HepG2 (cell line): Measurements from ENCODE around the gene FAM78A. TPM values are rescaled to one million over a fixed set of nuclear protein-coding genes. Genes with fewer than 3 reads are reported as not detected.
A peak's percentile ranks its signal among the peaks of the same experiment; 100 is the strongest.

Source experiments
- ATAC-seq: fragments of 200-7000 bp; cut with Tn5 transposase; 3 replicates; pipeline ENCODE4 v1.9.1; 2020; ENCODE audit warnings: mild to moderate bottlenecking, moderate library complexity
- BruUV-seq: library from RNA; stranded (reverse); fragments of 400-500 nt; replicated peaks from 2 replicates; lab custom pipeline; 2021; lab: Mats Ljungman, UMichigan
- CTCF ChIA-PET: fragments of 300-600 bp; formaldehyde crosslinking; extraction: SDS; loops from one replicate; lab custom pipeline; 2021; ENCODE audit warnings: low total read pairs, inconsistent platforms, low intra/inter-chr PET ratio; lab: Yijun Ruan, JAX
- POLR2A ChIA-PET: fragments of 350-600 bp; sonication (Branson Sonifier 250); formaldehyde crosslinking; loops from one replicate; lab custom pipeline; 2020; ENCODE audit warnings: antibody characterized with exemption, inconsistent platforms; lab: Yijun Ruan, JAX
- DNase-seq: peaks from one replicate; pipeline ENCODE4 v3.0.0-alpha.2; 2015; ENCODE audit warnings: low spot score
- FAIRE-seq: peaks from 3 replicates; lab custom pipeline; 2011; peaks lifted over from hg19 to GRCh38; lab: Jason Lieb, UNC
- H2AFZ ChIP-seq: one replicate; pipeline ENCODE4 v1.6.1; 2011; ENCODE audit warnings: low read length, inconsistent platforms
- H3K27ac ChIP-seq: fragments of 300-600 bp; 3 replicates; pipeline ENCODE4 v1.8.0; 2011; ENCODE audit warnings: mixed run types, mild to moderate bottlenecking, mixed read lengths, low read length, inconsistent platforms; ENCODE audit not compliant: insufficient read depth; ENCODE audit errors: extremely low read length
- H3K27me3 ChIP-seq, 2 experiments: fragments of 200-600 bp in 1 of 2; 2 replicates in 1 of 2; 3 replicates in 1 of 2; pipeline versions ENCODE4 v1.6.0 to v1.8.0; 2011; ENCODE audit warnings: low read length in 2 of 2, mild to moderate bottlenecking in 2 of 2, moderate library complexity in 2 of 2, inconsistent platforms in 1 of 2; ENCODE audit not compliant: insufficient read depth in 2 of 2, control insufficient read depth in 1 of 2
- H3K36me3 ChIP-seq, 2 experiments: fragments of 200-600 bp in 1 of 2; replicated peaks in 1 of 2; 2 replicates in 1 of 2; 3 replicates in 1 of 2; pipeline versions ENCODE4 v1.5.1 to v1.8.0; 2011; ENCODE audit warnings: low read length in 2 of 2, inconsistent platforms in 1 of 2; ENCODE audit not compliant: insufficient read depth in 2 of 2, control insufficient read depth in 1 of 2
- H3K4me1 ChIP-seq: 2 replicates; pipeline ENCODE4 v1.5.1; 2012; ENCODE audit warnings: low read length, inconsistent platforms; ENCODE audit not compliant: insufficient read depth
- H3K4me2 ChIP-seq: 2 replicates; pipeline ENCODE4 v1.6.0; 2011; ENCODE audit warnings: low read depth, low read length, inconsistent platforms
- H3K4me3 ChIP-seq, 3 experiments: fragments of 200-600 bp in 1 of 3; sonication (generic), shearing (Covaris generic) in 1 of 3; replicated peaks in 1 of 3; 2 replicates each; pipeline ENCODE4 v1.5.1; 2011 to 2016; ENCODE audit warnings: low read length in 3 of 3, inconsistent platforms in 2 of 3, low read depth in 2 of 3, mild to moderate bottlenecking in 2 of 3, control low read depth in 1 of 3, mixed read lengths in 1 of 3; ENCODE audit not compliant: insufficient read depth in 1 of 3
- H3K79me2 ChIP-seq: one replicate; pipeline ENCODE4 v1.6.1; 2011; ENCODE audit warnings: low read length, inconsistent platforms; ENCODE audit not compliant: insufficient read depth
- H3K9ac ChIP-seq: 2 replicates; pipeline ENCODE4 v1.6.0; 2011; ENCODE audit warnings: mild to moderate bottlenecking, low read depth, low read length, inconsistent platforms; ENCODE audit not compliant: insufficient read depth
- H3K9me3 ChIP-seq: 2 replicates; pipeline ENCODE4 v1.5.1; 2012; ENCODE audit warnings: mild to moderate bottlenecking, low read length
- H4K20me1 ChIP-seq: 2 replicates; pipeline ENCODE4 v1.6.0; 2011; ENCODE audit warnings: inconsistent platforms, mild to moderate bottlenecking, low read length, moderate library complexity; ENCODE audit not compliant: insufficient read depth
- NAIF1 ChIP-seq: sonication (generic); formaldehyde crosslinking; IDR thresholded peaks from 2 replicates; pipeline ENCODE4 v1.5.0; 2020; ENCODE audit warnings: mild to moderate bottlenecking, missing genetic modification reagents, borderline replicate concordance
- WGBS: methylation state at CpG from one replicate; pipeline ENCODE4 v1.1.6; 2017; ENCODE audit warnings: low lambda C conversion rate; 5-methylcytosine and 5-hydroxymethylcytosine counted together
- in situ Hi-C: cut with HindIII; loops from 2 replicates; pipeline ENCODE4 v1.10.0; 2017; ENCODE audit warnings: low pct_unique_long_range_greater_than_20kb; ENCODE audit not compliant: extremely low pct_ligation_motif_present
- intact Hi-C: fragments of 100-400 bp; cut with micrococcal nuclease; formaldehyde crosslinking; loops from one replicate; pipeline ENCODE4 v1.10.0; 2022; ENCODE audit not compliant: unreplicated experiment
- polyA plus RNA-seq, 8 experiments: library from polyadenylated mRNA; depleted of rRNA in 3 of 8; stranded (reverse) in 7 of 8; unstranded in 1 of 8; fragments of >200 nt; fragmentation: Illumina TruSeq in 4 of 8; extraction: Trizol in 4 of 8; gene quantifications; 2 replicates each; pipeline versions ENCODE4 v1.2.1 to v1.2.3, GENCODE V29; 2011 to 2016; ENCODE audit warnings: low read depth in 4 of 8, missing spikeins in 1 of 8, mixed read lengths in 1 of 8; ENCODE audit not compliant: insufficient read depth in 1 of 8
- total RNA-seq, 5 experiments: library from RNA; depleted of rRNA; stranded (reverse); fragments of >200 nt; fragmentation: Illumina TruSeq; extraction: Trizol; gene quantifications; 2 replicates each; pipeline ENCODE4 v1.2.3, GENCODE V29; 2016; ENCODE audit warnings: low read depth in 1 of 5
- TF ChIP-seq, protein P1 (sequence below): sonication (generic); formaldehyde crosslinking; IDR thresholded peaks from 2 replicates; pipeline ENCODE4 v1.5.1; 2020; ENCODE audit warnings: mild to moderate bottlenecking, missing genetic modification reagents, moderate library complexity

The FAM78A gene
- total and polyA plus RNA-seq, 2 of the 13 experiments (the other 11 are each of a cell fraction or from before 2014, with no cell fraction given), result 0.18 to 0.62 TPM

DNA sequence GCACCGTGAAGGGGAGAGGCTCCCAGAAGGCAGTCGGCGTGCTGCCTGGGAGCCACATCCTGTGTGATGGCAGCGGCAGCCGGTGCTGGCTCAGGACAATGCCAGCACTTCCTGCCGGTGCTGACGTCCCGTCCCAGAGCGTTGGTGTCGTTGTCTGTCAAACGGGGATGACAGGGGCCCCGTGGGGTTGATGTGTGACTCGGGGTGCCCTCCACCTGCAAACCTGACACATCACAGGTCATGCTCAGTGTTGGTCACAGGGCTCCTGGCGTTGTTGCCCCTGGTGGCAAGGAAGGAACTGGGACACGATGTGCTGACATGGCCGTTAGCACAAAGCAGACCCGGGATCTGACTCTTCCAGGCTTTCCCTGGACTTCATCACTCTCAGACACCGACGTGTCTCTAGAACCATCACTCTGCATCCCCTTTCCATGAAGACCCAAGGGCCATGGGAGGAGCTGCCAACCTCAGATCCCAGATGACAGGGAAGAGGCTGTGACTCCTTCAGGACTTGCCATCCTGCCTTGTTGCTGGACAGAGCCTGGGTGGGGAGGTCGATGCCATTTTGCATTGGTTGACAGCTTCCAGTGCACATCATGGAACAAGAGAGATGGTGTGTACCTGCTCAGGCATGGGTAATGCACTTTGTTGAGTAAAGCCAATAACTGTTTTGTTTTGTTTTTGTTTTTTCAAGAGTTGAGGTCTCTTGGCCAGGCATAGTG lies 34.7 kb upstream of the FAM78A start:
- H2AFZ ChIP-seq, result no peak overlapping the region
- no peak overlapping the region for H3K9ac ChIP-seq
- peaks cover 2% of the 10 kb centered on the region; the same call in 1 of the 2 replicates for H4K20me1 ChIP-seq
- no peak overlapping the region; a peak in 1 of 6 replicates for H3K4me3 ChIP-seq
- peaks cover 7 to 54% of the 10 kb centered on the region in 2 experiments; a peak in 4 of 5 replicates for H3K27me3 ChIP-seq
- TF ChIP-seq NAIF1 (CRISPR knock-in tag), result no peak
- TF ChIP-seq, protein P1, sequence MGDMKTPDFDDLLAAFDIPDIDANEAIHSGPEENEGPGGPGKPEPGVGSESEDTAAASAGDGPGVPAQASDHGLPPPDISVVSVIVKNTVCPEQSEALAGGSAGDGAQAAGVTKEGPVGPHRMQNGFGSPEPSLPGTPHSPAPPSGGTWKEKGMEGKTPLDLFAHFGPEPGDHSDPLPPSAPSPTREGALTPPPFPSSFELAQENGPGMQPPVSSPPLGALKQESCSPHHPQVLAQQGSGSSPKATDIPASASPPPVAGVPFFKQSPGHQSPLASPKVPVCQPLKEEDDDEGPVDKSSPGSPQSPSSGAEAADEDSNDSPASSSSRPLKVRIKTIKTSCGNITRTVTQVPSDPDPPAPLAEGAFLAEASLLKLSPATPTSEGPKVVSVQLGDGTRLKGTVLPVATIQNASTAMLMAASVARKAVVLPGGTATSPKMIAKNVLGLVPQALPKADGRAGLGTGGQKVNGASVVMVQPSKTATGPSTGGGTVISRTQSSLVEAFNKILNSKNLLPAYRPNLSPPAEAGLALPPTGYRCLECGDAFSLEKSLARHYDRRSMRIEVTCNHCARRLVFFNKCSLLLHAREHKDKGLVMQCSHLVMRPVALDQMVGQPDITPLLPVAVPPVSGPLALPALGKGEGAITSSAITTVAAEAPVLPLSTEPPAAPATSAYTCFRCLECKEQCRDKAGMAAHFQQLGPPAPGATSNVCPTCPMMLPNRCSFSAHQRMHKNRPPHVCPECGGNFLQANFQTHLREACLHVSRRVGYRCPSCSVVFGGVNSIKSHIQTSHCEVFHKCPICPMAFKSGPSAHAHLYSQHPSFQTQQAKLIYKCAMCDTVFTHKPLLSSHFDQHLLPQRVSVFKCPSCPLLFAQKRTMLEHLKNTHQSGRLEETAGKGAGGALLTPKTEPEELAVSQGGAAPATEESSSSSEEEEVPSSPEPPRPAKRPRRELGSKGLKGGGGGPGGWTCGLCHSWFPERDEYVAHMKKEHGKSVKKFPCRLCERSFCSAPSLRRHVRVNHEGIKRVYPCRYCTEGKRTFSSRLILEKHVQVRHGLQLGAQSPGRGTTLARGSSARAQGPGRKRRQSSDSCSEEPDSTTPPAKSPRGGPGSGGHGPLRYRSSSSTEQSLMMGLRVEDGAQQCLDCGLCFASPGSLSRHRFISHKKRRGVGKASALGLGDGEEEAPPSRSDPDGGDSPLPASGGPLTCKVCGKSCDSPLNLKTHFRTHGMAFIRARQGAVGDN (CRISPR knock-in tag), result peak; percentile 21; the same call in 1 of the 2 replicates
- DNase-seq (no peak), ATAC-seq (peak; percentile 70), FAIRE-seq (no peak)
- H3K4me2 ChIP-seq, result 0 out of 2 replicates have a peak overlapping the region, but pooled peaks have one; percentile 25
- H3K4me1 ChIP-seq, result 0 out of 2 replicates have a peak, but pooled peaks cover 6% of the 10 kb centered on the region
- ChIA-PET POLR2A (no interaction called here), CTCF (no interaction called here)
- in situ Hi-C loops (no loop called here), intact Hi-C loops (no loop called here)
- H3K36me3 ChIP-seq, result no peaks in the 10 kb centered on the region
- BruUV-seq, result no TSS peak
- H3K9me3 ChIP-seq, result no peaks in the 10 kb centered on the region
- WGBS, result 7% methylated on average over 11 of the region's 20 CpGs
- H3K27ac ChIP-seq, result no peak overlapping the region
- H3K79me2 ChIP-seq, result no peaks in the 10 kb centered on the region
